ENCODE measurements around the gene MRPL55.

MRPL55 gene

GRCh38 chr1:228109073-228109961 is at the start of gene MRPL55:
Gene MRPL55 (minus strand): TSS chr1:228109299. CDS start chr1:228108260, 1,039 bp downstream.
- ATAC-seq, result peak; percentile 93
- peak; percentile 99 for DNase-seq

DNA sequence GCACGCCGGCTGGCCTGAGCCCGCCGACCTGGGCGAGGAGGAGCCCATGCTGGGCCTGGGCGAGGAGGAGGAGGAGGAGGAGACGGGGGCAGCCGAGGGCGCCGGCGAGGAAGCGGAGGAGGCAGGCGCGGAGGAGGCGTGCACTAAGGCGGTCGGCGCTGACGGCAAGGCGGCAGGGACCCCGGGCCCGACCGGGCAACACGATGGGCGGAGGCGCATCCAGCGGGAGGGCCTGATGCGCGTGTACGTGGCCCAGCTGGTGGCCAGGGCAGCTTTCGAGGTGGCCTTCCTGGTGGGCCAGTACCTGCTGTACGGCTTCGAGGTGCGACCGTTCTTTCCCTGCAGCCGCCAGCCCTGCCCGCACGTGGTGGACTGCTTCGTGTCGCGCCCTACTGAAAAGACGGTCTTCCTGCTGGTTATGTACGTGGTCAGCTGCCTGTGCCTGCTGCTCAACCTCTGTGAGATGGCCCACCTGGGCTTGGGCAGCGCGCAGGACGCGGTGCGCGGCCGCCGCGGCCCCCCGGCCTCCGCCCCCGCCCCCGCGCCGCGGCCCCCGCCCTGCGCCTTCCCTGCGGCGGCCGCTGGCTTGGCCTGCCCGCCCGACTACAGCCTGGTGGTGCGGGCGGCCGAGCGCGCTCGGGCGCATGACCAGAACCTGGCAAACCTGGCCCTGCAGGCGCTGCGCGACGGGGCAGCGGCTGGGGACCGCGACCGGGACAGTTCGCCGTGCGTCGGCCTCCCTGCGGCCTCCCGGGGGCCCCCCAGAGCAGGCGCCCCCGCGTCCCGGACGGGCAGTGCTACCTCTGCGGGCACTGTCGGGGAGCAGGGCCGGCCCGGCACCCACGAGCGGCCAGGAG is 49.3 kb upstream of the MRPL55 start:
- no peak for ATAC-seq
- DNase-seq, result no peak

DNA sequence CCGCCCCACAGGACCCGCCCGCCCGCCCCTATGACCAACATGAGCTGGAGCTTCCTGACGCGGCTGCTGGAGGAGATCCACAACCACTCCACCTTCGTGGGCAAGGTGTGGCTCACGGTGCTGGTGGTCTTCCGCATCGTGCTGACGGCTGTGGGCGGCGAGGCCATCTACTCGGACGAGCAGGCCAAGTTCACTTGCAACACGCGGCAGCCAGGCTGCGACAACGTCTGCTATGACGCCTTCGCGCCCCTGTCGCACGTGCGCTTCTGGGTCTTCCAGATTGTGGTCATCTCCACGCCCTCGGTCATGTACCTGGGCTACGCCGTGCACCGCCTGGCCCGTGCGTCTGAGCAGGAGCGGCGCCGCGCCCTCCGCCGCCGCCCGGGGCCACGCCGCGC is 48.6 kb upstream of the MRPL55 start:
- no peak for ATAC-seq
- no peak for DNase-seq

DNA sequence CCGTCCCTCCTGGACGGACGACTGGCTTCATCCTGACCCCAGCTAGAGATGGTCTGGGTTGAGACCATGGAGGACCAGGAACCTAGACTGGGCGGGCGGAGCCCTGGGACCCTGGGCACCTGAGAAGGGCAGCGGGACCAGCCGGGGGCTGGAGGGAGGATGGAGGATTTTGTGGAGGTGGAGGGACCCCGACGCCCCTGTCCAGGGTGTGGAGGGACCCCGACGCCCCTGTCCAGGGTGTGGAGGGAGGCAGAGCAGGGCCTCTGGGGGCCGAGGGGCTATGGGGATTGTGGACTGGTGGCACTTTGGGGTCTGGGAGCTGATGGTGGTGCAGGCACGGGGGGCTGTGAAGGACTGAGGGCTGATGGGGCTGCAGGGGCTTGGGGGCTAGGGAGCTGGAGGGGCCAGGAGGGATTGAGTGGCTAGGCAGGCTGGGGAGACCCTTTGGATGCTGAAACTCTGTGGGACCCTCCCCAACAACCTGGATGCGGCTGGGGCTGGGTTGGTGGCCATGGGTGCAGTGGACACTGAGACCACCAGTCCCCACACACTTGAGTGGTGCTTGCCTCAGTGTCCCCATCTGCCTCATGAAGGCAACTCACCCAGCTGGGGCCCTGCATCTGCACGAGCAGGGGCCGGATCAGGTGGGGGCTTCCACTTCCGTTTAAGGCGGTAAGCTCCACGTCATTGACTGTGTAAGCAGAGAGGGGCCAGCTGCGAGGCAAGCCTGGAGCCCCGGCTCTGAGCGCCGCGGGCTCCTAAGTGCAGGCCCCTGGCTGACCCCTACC is 48.0 kb upstream of the MRPL55 start:
- DNase-seq, result peak; percentile 38
- peak; percentile 19 for ATAC-seq

GRCh38 chr1:228156515-228156881 is 47.4 kb upstream of the MRPL55 start:
- no peak for DNase-seq
- no peak for ATAC-seq

GRCh38 chr1:228155596-228156514 is 46.8 kb upstream of the MRPL55 start:
- DNase-seq, result no peak
- ATAC-seq, result no peak

- DNase-seq (peak; percentile 50), ATAC-seq (peak; percentile 66)
Measured at GRCh38 chr1:228154670-228155571, 45.8 kb upstream of the MRPL55 start.

GRCh38 chr1:228154021-228154669 is 45.0 kb upstream of the MRPL55 start:
- DNase-seq, result no peak
- ATAC-seq, result no peak

- no peak for ATAC-seq
- DNase-seq, result no peak
Measured at GRCh38 chr1:228152918-228153258, 43.8 kb upstream of the MRPL55 start.

- DNase-seq, result no peak
- ATAC-seq, result no peak
Measured at GRCh38 chr1:228152097-228152917, 43.2 kb upstream of the MRPL55 start.

DNA sequence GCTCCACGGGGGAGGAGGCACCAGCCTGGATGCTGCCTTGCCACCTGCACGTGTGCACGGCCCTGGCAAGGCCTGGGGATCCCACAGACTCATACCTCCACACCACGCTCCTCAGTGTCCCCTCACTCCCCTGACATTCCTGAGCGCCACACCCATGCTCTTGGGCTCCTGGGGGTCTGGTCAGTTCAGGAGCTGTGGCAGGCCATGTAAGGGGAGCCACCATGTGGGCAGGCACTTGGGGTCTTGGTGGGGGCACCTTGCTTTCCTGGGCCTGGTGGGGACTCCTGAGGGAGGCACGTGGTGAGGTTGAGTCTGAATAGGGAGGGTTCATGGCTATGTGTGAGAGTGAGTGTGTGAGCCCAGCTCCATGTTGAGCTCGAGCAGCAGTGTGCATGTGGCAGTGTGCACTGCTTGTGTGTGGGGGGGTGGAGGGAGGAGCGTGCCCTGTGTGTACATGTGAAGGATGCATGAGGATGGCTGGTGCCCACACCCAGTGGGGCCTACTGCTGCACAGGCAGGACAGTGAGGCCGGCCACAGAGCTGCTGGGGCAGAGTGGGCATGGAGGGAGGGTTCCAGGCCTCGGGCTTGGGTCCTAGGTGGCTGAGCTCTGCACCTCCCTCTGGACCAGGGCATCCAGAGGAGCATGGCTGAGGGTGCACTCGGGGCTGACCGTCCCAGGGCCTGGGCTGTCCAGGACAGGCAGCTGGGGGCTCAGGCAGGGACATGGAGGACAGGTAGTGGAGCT is 42.3 kb upstream of the MRPL55 start:
- no peak for DNase-seq
- ATAC-seq, result no peak

DNA sequence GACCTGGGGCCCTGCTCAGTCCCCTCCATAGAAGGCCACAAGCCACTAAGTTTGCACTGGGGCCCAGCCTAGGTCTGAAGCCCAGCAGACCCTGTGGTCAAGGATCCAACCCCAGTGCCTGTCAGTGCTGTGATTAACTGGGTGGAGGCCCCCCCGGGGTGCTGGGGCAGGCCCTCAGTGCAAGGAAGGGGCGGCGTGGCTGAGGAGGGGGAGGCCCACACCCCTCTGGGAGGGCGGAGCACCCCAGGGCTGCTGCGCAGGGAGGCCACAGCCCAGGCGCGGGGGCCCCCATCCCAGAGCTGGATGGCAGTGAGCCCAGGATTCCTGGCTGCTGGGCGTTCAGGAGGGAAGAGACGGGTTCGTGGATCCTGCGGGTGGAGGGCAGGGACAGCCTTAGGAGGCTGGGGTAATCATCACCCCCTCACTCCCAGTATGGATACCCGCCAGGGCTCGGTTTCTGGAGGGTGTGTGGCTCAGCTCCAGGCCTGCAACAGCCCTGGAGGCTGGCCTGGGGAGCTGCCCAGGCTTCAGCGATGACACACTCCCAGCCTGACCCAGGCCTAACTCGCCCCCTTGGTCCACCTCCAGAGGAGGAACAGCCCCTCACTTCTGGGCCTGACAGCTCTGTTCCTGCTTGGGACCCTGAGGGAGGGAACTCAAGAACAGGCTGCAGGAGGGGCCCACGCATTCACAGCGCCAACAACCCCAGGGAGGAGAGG is 41.5 kb upstream of the MRPL55 start:
- no peak for ATAC-seq
- DNase-seq, result no peak

DNA sequence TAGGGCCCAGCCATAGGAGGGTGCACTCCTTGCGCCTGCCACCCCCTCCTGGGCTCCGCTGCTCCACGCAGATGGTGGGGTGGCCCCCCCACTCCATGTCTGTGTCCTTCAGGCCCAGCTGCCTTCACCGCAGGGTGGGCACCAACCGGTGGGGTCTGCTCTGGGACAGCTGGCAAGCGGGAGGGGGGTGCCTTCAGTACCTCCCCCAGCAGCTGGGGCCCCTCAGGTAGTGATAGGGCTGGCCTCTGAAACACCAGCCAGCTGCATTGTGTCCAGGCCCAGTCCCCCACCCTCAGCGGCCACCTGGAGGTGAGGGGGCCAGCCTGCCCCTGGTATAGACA is 41.0 kb upstream of the MRPL55 start:
- ATAC-seq (no peak), DNase-seq (no peak)

- DNase-seq (no peak), ATAC-seq (no peak)
Measured at GRCh38 chr1:228149406-228150119, 40.5 kb upstream of the MRPL55 start, which contains the start of gene GJC2. Gene GJC2 (plus strand): TSS chr1:228149930. CDS start chr1:228157759, 7,829 bp downstream.

- DNase-seq, result no peak
- no peak for ATAC-seq
Measured at GRCh38 chr1:228148935-228149405, 39.9 kb upstream of the MRPL55 start.

GRCh38 chr1:228148196-228148861 is 39.2 kb upstream of the MRPL55 start:
- ATAC-seq (no peak), DNase-seq (no peak)
